ENCODE measurements around the gene FTO.
"Not testable (repeated sequence)": the region's sequence is repeated elsewhere in the genome, so short reads cannot be mapped to it uniquely, and the experiment has no call there.

The FTO gene

DNA sequence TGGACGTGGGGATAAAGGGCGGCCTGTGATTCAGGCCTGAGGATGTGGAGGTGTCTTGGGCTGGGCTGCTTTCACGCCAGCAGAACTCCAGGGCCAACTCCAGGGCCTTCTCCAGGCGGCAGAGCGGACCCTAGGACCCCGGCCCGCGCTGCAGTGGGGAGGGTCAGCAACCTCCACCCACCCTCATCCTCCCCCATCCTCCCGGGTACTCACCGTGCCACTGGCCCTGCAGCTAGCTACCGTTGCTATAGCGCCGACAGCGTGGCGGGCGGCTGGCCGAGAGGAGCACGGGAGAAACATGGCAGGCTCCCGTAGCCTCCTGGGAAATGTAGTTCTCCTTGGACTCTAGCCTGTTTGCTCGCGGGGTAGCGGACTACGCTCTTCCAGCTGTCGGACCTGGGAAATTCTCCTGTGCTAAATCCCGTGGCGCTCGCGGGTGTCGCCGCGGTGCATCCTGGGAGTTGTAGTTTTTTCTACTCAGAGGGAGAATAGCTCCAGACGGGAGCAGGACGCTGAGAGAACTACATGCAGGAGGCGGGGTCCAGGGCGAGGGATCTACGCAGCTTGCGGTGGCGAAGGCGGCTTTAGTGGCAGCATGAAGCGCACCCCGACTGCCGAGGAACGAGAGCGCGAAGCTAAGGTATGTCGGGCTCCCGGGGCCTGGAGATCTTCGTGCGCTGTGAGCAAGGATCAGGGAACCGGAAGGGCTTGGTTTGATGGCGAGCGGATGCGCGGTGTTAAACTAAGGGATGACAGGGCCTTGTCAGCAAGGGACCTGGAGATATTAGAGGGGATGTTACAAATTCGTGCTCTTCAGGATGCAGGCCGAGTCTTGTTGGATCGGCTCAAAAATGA, at the start of gene FTO, which contains the start of gene RPGRIP1L:
TSS of gene FTO (plus strand) at position 567 of the 855 bp plus-strand sequence.
TSS of gene RPGRIP1L (minus strand) at position 270 of the 855 bp plus-strand sequence. CDS start 3,136 bp downstream, outside the sequence.
- peak; percentile 99 for DNase-seq (ENCODE audit: low read depth)

- no peak for DNase-seq (ENCODE audit: low read depth)
Observed at GRCh38 chr16:53654946-53655345, 49.0 kb upstream of the FTO start.

DNA sequence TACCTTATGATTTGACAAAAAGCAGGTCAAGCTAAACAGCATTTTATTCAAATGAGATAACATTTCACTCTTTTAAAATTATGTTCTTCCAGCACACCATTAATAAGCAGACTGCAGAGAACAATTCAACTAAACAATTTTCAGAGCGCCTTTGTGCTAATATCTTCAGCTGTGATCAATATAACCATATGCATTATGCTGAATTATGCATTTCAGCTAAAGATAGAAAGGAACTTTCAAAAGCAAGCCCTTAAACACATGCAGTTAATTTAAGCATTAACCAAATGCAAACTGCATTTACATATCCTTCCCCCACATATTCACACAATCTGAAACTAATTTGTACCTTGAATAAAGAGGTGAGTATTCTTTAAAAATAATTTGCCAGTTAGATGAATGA, 41.9 kb upstream of the FTO start:
- no peak for DNase-seq (ENCODE audit: low read depth)

- DNase-seq (ENCODE audit: low read depth) = peak; percentile 96
Observed at GRCh38 chr16:53664724-53665345, 39.1 kb upstream of the FTO start.

DNA sequence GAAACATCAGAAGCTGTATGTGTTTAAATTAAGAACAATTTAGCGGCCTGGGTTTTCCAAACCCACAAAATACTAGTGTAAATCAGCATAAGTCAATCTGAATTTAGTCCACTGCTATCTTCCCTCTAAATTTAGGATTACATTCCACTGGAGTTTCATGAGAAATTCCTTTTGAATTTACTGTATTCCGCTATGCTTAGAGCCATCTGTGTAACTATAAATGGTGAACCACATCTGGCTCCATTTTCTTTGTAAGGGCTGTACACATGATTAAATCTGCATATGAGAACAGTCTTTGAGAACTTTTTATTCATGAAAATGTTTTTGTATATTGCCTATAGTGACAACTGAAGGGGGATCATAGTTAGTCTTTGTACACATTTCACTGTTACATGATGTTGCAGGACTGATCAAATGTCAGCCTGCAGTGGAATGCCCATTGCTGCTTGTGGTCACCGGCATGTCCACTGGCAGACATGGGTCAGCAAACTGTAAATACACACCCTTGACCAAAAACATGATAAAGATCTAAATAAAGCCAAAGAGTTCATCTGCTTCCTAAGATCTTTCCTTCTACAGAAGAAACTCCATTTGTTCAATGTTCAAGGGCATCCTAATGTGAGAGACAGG, 37.1 kb upstream of the FTO start:
- DNase-seq (ENCODE audit: low read depth) = peak; percentile 71

DNA sequence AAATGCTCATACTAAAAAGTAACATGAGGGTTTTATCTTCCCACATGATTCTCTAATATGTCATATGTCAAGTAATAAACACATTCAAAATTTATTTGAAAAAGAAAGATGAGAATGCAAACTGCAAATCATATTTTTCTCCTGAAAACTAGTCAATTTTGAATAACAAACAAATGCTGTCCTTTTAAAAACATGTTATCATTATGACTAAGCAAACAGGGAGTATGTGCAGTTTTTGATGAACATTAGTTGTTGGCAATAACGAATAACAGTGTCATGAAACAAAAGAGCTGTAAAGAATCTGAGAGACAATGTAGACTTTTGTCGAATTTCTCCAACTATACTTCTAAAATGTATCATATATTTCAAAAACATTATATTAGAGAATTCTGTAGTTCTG, 35.1 kb upstream of the FTO start:
- no peak for DNase-seq (ENCODE audit: low read depth)

- no peak for DNase-seq (ENCODE audit: low read depth)
Observed at GRCh38 chr16:53672461-53672860, 31.5 kb upstream of the FTO start.

DNA sequence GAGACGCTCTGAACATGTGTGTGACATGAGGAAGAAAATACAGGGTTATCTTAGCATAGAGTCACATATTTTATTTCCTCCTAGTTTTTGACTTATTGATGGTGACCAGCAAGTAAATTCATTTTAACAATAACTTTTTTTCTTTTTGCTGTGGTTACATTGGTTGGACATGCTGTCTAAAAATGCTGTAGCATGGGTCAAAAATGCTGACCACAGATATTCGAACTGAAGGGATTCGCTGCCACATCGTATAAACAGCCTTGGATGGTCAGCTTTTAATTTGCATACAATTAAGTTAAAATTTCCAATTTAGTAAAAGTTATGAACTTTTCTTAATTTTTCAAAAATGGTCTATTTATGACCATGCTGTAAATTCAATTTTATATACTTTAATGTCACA, 30.8 kb upstream of the FTO start:
- DNase-seq (ENCODE audit: low read depth) = no peak

DNA sequence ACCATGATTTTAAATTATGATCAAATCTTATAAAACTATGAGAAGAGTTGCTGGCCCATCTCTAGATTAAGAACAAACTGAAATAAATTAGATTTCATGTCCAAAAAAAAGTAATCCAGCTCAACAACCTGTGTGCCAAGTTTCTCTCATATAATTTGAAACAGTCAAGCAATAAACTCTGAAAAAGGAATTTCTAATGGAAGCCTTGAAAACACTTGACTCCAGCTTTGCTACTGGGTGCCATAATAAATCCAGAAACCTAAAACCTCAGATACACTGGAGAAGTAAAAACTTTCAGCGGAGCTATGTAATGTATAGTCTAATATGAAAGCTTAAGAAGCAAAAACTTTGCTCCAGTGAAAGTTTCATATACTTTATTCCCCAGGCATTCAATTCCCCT, 25.8 kb upstream of the FTO start:
- DNase-seq (ENCODE audit: low read depth) = no peak

- peak; percentile 37 for DNase-seq (ENCODE audit: low read depth)
Observed at GRCh38 chr16:53678756-53679343, 25.1 kb upstream of the FTO start.

- DNase-seq (ENCODE audit: low read depth) = no peak
Observed at GRCh38 chr16:53680756-53681155, 23.2 kb upstream of the FTO start.

- DNase-seq (ENCODE audit: low read depth) = no peak
Observed at GRCh38 chr16:53681354-53681753, 22.6 kb upstream of the FTO start.

DNA sequence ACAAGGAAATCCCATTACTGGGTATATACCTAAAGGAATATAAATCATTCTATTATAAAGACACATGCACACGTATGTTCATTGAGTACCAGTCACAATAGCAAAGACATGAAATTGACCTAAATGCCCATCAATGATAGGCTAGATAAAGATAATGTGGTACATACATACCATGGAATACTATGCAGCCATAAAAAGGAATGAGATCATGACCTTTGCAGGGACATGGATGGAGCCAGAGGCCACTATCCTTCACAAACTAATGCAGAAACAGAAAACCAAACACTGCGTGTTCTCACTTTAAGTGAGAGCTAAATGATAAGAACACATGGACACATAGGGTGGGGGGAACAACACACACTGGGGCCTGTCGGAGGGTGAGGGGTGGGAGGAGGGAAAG, 18.6 kb upstream of the FTO start:
- not testable (repeated sequence) for DNase-seq (ENCODE audit: low read depth)

DNA sequence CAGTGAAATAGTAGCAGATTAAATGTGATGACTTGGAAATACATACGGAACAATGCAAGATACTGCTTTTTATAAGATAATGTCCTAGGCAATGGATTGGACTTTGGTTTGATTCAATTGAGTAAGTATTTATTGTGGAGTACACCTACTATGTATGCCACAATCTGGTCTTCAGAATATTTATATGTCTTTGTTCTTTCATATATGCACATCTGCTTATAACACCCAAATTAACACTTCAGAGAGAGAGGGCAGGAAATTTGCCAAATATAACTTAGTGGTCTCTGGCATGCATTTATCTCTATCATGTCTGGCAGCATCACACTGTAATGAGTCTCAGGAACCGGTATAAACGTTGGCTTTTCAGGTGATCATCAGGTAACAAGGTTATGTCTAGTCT, 17.2 kb upstream of the FTO start:
- no peak for DNase-seq (ENCODE audit: low read depth)

DNA sequence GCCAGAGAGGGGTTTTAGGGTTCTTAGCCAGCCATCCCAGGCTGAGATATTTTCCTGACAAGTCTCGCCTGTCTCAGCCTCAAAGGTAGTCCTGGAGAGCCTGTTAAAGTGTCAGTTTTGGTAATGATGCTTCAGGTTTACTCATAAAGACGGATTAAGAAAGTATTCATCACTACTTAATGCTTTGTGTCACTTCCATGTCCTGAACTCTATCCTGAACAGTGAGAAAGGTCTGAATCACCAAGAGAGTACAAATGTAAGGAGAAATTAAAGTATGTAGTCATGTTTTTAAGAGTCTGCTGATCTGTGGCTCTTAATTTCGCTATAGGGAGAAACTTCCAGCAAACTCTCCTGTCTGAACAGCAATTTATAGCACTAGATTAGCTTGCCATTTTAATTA, 14.3 kb upstream of the FTO start:
- DNase-seq (ENCODE audit: low read depth) = no peak

- DNase-seq (ENCODE audit: low read depth) = no peak
Observed at GRCh38 chr16:53690771-53691170, 13.2 kb upstream of the FTO start.

DNA sequence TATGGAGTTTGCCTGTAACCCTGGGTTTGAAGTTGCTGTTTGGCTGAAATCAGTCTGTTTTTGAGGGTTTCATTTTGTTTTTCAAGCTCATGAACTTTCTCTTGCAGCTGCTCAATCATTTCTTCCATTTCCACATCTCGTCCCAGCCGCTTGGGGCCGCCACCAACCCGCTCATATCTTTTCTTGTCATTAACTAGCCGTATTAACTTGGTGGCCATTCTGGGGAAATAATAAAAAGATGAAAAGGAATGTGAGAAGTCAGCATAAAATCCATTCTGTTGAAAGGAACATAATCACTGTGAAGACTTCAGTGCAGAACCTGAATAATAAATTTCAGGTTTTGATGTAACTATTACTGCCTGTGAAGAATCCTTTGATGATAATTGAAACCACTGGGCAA, 11.8 kb upstream of the FTO start:
- DNase-seq (ENCODE audit: low read depth) = peak; percentile 57

DNA sequence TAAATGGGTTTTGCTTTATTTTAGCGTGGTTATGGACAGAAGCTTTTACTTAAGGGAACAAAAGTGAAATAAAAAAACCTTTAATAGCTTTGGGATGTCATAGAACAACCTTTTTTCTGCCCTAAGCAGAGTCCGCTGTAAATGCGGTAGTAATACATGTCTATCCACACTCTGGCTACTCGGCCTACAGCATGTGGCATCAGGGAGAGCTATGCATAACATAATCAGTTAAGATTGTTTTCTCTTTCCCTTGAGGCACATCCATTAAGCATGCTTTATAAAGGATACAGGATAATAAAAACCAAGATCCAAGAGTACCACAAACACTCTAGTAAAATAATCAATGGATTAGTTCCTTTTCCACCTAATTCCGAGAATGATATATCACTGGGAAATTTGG, 10.6 kb upstream of the FTO start:
- DNase-seq (ENCODE audit: low read depth) = no peak

GRCh38 chr16:53695070-53695469, 8.9 kb upstream of the FTO start:
- peak; percentile 88 for DNase-seq (ENCODE audit: low read depth)

- not testable (repeated sequence) for DNase-seq (ENCODE audit: low read depth)
Observed at GRCh38 chr16:53698271-53698670, 5.7 kb upstream of the FTO start.

DNA sequence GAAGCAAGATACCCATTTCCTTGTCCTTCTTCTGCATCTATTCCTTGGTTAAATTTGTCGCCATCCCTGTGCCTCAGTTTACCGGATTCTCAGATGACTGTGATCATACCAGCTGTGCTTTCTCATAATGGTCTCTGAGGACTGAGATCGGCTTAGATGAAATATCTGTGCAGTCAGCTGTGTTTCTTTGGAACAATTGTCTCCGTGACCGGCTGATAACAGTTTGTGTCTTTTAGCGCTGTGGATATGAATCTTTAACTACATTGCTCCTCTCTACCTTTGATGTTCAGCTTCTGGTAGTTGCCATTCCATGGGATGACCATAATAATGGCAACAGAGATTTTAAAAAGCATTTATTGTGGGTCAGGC, 473 bp downstream of the FTO start:
- no peak for DNase-seq (ENCODE audit: low read depth)

- no peak for DNase-seq (ENCODE audit: low read depth)
Observed at GRCh38 chr16:53707671-53708070, 3.7 kb downstream of the FTO start.

DNA sequence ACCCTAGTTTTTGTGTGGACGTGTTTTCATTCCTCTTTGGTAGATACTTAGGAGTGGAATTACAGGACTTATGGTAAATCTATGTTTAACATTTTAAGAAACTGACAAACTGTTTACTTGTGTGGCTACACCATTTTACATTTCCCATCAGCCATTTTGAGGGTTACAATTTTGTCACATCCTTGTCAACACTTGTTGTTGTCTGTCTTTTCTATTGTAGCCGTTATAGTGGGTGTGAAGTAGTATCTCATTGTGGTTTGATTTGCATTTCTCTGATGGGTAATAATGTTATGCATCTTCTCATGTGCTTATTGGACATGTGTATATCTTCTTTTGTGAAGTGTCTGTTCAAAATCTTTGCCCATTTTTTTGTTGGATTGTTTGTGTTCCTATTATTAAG, 4.5 kb downstream of the FTO start:
- no peak for DNase-seq (ENCODE audit: low read depth)
